GM18858 (cell line): ENCODE data around the gene AADAC.
A peak's percentile ranks its signal among the peaks of the same experiment; 100 is the strongest.
"Not testable (repeated sequence)": the region's sequence is repeated elsewhere in the genome, so short reads cannot be mapped to it uniquely, and the experiment has no call there.

Experiments
- ATAC-seq: cut with Tn5 transposase; IDR thresholded peaks from one replicate; pipeline ENCODE4 v1.9.1; 2021; ENCODE audit not compliant: unreplicated experiment

Gene AADAC

GRCh38 chr3:151852074-151852811 is 38.3 kb downstream of the AADAC start:
- ATAC-seq = no peak

- no peak for ATAC-seq
Measured at GRCh38 chr3:151856118-151856517, 42.2 kb downstream of the AADAC start.

- ATAC-seq = no peak
Measured at GRCh38 chr3:151856641-151857040, 42.7 kb downstream of the AADAC start.

- no peak for ATAC-seq
Measured at GRCh38 chr3:151859233-151859673, 45.3 kb downstream of the AADAC start.

- no peak for ATAC-seq
Measured at GRCh38 chr3:151859905-151860304, 46.0 kb downstream of the AADAC start.

- no peak for ATAC-seq
Measured at GRCh38 chr3:151863611-151864010, 49.7 kb downstream of the AADAC start.

GRCh38 chr3:151864423-151865101 is 50.6 kb downstream of the AADAC start:
- ATAC-seq = no peak

GRCh38 chr3:151866711-151867410 is 52.9 kb downstream of the AADAC start:
- no peak for ATAC-seq

- no peak for ATAC-seq
Measured at GRCh38 chr3:151867666-151868065, 53.8 kb downstream of the AADAC start.

GRCh38 chr3:151869181-151869580 is 55.3 kb downstream of the AADAC start:
- no peak for ATAC-seq

GRCh38 chr3:151871639-151872468 is 57.9 kb downstream of the AADAC start:
- ATAC-seq = peak; percentile 79

GRCh38 chr3:151873398-151873797 is 59.5 kb downstream of the AADAC start, which contains the start of gene SUCNR1:
Gene SUCNR1, plus strand, starts transcription at chr3:151873643. Its CDS starts 6,250 bp downstream, at chr3:151879893.
- no peak for ATAC-seq

- not testable (repeated sequence) for ATAC-seq
Measured at GRCh38 chr3:151874079-151874478, 60.2 kb downstream of the AADAC start.

- ATAC-seq = peak; percentile 44
Measured at GRCh38 chr3:151875759-151876158, 61.8 kb downstream of the AADAC start.

- ATAC-seq = no peak
Measured at GRCh38 chr3:151877269-151877668, 63.4 kb downstream of the AADAC start.
